Camera-type eye (tissue), 1 donor: ENCODE results near the gene FSD1. TPM values are rescaled to one million over a fixed set of nuclear protein-coding genes. Genes with fewer than 3 reads are reported as not detected.

Source experiments
- total RNA-seq: library from RNA; depleted of rRNA; stranded (reverse); fragments of >200 nt; gene quantifications from one replicate; pipeline ENCODE4 v1.2.3, GENCODE V29; 2014

FSD1 gene
- total RNA-seq = 16.4 TPM

GRCh38 chr19:4304538-4305256 lies at the start of gene FSD1:
FSD1 (plus strand) TSS chr19:4304598; CDS start chr19:4304747, 149 bp downstream.

GRCh38 chr19:4278419-4279266 lies 25.8 kb upstream of the FSD1 start, which contains the start of gene SHD:
SHD (plus strand) TSS chr19:4279266; CDS start chr19:4280064, 798 bp downstream.

DNA sequence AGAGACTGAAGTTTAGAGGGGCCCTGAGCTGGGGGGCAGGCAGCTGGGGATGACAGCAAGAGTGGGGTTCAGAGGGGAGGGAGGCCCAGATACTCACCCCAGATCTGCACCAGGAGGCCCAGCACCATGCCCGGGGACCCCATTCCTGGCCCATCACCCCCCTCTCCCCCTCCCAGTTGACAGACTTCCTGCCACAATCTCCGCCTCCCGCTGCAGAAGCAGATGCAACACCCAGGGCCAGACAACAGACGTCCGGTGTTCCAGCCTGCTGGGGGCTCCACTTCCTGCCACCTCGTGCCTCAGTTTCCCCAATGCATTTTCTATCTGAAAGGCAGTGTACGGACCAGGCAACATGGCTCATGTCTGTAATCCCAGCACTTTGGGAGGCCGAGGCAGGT lies 2.2 kb upstream of the FSD1 start, which contains the start of gene TMIGD2:
TSS of gene TMIGD2 (minus strand) at position 147 of the 398 bp plus-strand sequence. CDS start at position 143, 4 bp downstream.

DNA sequence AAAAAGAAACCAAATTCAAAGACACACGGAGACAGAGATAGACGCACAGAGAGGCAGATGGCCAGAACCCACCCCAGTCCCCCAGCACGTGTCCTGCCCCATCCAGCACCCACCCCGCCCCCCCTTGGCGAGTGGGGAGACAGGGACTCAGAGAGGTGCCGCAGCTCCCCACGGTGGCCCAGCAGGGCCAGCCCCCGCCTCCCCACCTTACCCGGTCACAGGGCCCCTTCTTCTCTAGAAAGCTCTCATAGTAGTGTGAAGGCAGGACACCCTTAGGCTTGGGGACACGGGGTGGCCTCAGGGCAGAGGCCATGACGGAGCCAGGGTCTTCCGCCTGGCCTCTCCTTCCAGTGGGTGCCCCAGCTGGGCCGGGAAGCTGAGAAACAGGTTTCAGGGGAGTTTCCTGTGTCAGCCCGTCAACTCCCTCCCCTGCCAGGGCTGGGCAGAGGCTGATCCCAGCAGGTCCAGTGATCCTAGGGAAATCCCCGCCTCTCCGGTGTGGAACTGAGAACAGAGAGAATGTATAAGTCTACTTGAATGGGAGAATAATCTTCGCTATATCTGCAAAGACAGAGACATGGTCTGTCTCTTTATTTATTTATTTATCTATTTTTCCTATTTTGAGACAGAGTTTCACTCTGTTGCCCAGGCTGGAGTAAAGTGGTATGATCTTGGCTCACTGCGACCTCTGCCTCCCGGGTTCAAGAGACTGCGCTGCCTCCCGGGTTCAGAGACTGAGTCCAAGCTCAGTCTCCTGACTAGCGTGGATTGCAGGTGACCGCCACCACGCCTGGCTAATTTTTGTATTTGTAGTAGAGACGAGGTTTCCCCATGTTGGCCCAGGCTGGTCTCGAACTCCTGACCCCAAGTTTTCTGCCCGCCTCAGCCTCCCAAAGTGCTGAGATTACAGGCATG lies 34.3 kb downstream of the FSD1 start, which contains the start of gene STAP2:
TSS of gene STAP2 (minus strand) at position 387 of the 915 bp plus-strand sequence. CDS start at position 313, 74 bp downstream.

GRCh38 chr19:4343370-4344307 lies 39.2 kb downstream of the FSD1 start, which contains the start of gene MPND:
MPND (plus strand) TSS chr19:4343562; CDS start chr19:4343594, 32 bp downstream.

Other genes with a start within 250 kb of the FSD1 start
- gene ZBTB7A, start 237.7 kb upstream of the FSD1 start, total RNA-seq = 33.2 TPM
- 86.9 TPM for gene MAP2K2, start 180.5 kb upstream of the FSD1 start, total RNA-seq
- gene CREB3L3, start 151.0 kb upstream of the FSD1 start, total RNA-seq = not detected
- 10.0 TPM for gene SIRT6, start 122.0 kb upstream of the FSD1 start, total RNA-seq
- gene ANKRD24, start 121.9 kb upstream of the FSD1 start, total RNA-seq = 4.0 TPM
- gene EBI3, start 75.1 kb upstream of the FSD1 start, total RNA-seq = 0.77 TPM
- gene YJU2, start 57.5 kb upstream of the FSD1 start, total RNA-seq = 23.4 TPM
- gene SHD, start 25.3 kb upstream of the FSD1 start, total RNA-seq = 11.7 TPM
- 0.49 TPM for gene TMIGD2, start 2.2 kb upstream of the FSD1 start, total RNA-seq
- gene STAP2, start 34.2 kb downstream of the FSD1 start, total RNA-seq = 7.3 TPM
- gene MPND, start 39.0 kb downstream of the FSD1 start, total RNA-seq = 11.1 TPM
- gene SH3GL1, start 95.9 kb downstream of the FSD1 start, total RNA-seq = 38.6 TPM
- gene CHAF1A, start 98.0 kb downstream of the FSD1 start, total RNA-seq = 12.3 TPM
- gene UBXN6, start 153.2 kb downstream of the FSD1 start, total RNA-seq = 84.2 TPM
- gene HDGFL2, start 167.7 kb downstream of the FSD1 start, total RNA-seq = 53.3 TPM
- gene PLIN4, start 213.9 kb downstream of the FSD1 start, total RNA-seq = 3.1 TPM
- gene PLIN5, start 230.6 kb downstream of the FSD1 start, total RNA-seq = 1.8 TPM
- gene LRG1, start 235.4 kb downstream of the FSD1 start, total RNA-seq = 0.99 TPM